ENCODE results near the gene ZFC3H1. TPM values are rescaled to one million over a fixed set of nuclear protein-coding genes. Genes with fewer than 3 reads are reported as not detected.

Gene ZFC3H1
- total and polyA plus RNA-seq, 8 donors = 4.9 to 574 (median 112) TPM

- no peak for DNase-seq
- WGBS, 5 donors = 40 to 66% (median 53%) methylated on average over 3 of the region's 3 CpGs
- H3K27ac ChIP-seq = no peak overlapping the region
- no peaks in the 10 kb centered on the region for H3K27me3 ChIP-seq
- peaks cover 0 to 5% (median 0%) of the 10 kb centered on the region in 4 donors for H3K4me1 ChIP-seq
- H3K4me3 ChIP-seq = no peak overlapping the region
- peaks cover under 1 to 46% (median 43%) of the 10 kb centered on the region in 4 donors for H3K36me3 ChIP-seq
- TF ChIP-seq EP300 (IDR thresholded peaks at IDR 0.05) (no peak), POLR2A (IDR thresholded peaks at IDR 0.05) (no peak), CTCF (IDR thresholded peaks at IDR 0.05) (no peak), POLR2AphosphoS5 (IDR thresholded peaks at IDR 0.05) (no peak)
- no peaks in the 10 kb centered on the region for H3K9me3 ChIP-seq
- intact Hi-C loops (cut with DNase I; ENCODE audit: low total_unique reads) = no loop called here
Measured at GRCh38 chr12:71605039-71605438, 58.6 kb downstream of the ZFC3H1 start.

GRCh38 chr12:71602761-71603577 is 60.7 kb downstream of the ZFC3H1 start:
- DNase-seq = no peak
- Histone ChIP-seq H3K27me3 (no peaks in the 10 kb centered on the region), H3K4me3 (no peak overlapping the region), H3K27ac (no peak overlapping the region), H3K9me3 (no peaks in the 10 kb centered on the region), H3K4me1 (peaks cover 0 to 5% (median 0%) of the 10 kb centered on the region in 4 donors), H3K36me3 (peaks cover 0 to 26% (median 23%) of the 10 kb centered on the region in 4 donors)
- intact Hi-C loops (cut with DNase I; ENCODE audit: low total_unique reads) = no loop called here
- no peak for TF ChIP-seq EP300 (IDR thresholded peaks at IDR 0.05)
- no peak for TF ChIP-seq POLR2AphosphoS5 (IDR thresholded peaks at IDR 0.05)
- TF ChIP-seq POLR2A (IDR thresholded peaks at IDR 0.05) = no peak
- TF ChIP-seq CTCF (IDR thresholded peaks at IDR 0.05) = no peak
- 78 to 85% (median 80%) methylated on average over 10 of the region's 10 CpGs for WGBS, 5 donors

GRCh38 chr12:71601546-71601945 is 62.1 kb downstream of the ZFC3H1 start:
- H3K4me3 ChIP-seq = no peak overlapping the region
- H3K27ac ChIP-seq = no peak overlapping the region
- no peak for DNase-seq
- TF ChIP-seq EP300 (IDR thresholded peaks at IDR 0.05) (no peak), POLR2AphosphoS5 (IDR thresholded peaks at IDR 0.05) (no peak), CTCF (IDR thresholded peaks at IDR 0.05) (no peak), POLR2A (IDR thresholded peaks at IDR 0.05) (no peak)
- peaks cover 0 to 14% (median 9%) of the 10 kb centered on the region in 4 donors for H3K36me3 ChIP-seq
- intact Hi-C loops (cut with DNase I; ENCODE audit: low total_unique reads) = no loop called here
- H3K9me3 ChIP-seq = no peaks in the 10 kb centered on the region
- H3K27me3 ChIP-seq = peaks cover 0 to 4% (median 0%) of the 10 kb centered on the region in 3 donors
- peaks cover 0 to 5% (median 0%) of the 10 kb centered on the region in 4 donors for H3K4me1 ChIP-seq

- Histone ChIP-seq H3K4me3 (no peak overlapping the region), H3K36me3 (no peaks in the 10 kb centered on the region), H3K9me3 (no peaks in the 10 kb centered on the region), H3K27ac (no peak overlapping the region), H3K4me1 (no peaks in the 10 kb centered on the region), H3K27me3 (peaks cover 0 to 4% (median 0%) of the 10 kb centered on the region in 3 donors)
- intact Hi-C loops (cut with DNase I; ENCODE audit: low total_unique reads) = no loop called here
- DNase-seq = no peak
- no peak for TF ChIP-seq POLR2A (IDR thresholded peaks at IDR 0.05)
- no peak for TF ChIP-seq POLR2AphosphoS5 (IDR thresholded peaks at IDR 0.05)
- no peak for TF ChIP-seq EP300 (IDR thresholded peaks at IDR 0.05)
- TF ChIP-seq CTCF (IDR thresholded peaks at IDR 0.05) = no peak
Measured at GRCh38 chr12:71599210-71599609, 64.4 kb downstream of the ZFC3H1 start.

Measured in stomach (tissue), 9 donors.